ENCODE data around the gene CD2. TPM values are rescaled to one million over a fixed set of nuclear protein-coding genes. Genes with fewer than 3 reads are reported as not detected.

Gene CD2
- total and polyA plus RNA-seq, 7 experiments from 2014 or later = 105 to 307 (median 186) TPM

DNA sequence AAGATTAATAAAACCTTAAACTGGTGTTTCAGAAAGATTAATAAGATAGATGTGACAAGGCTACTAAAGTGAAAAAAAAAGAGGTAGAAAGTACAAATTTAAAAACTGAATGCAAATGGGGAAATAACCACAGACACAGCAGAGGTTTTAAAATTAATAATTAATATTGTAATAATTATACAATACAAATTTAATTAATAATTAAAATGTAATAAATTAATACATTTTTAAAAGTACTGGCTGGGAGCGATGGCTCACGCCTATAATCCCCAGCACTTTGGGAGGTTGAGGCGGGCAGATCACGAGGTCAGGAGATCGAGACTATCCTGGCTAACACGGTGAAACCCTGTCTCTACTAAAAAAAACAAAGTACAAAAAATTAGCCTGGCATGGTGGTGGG is 26.8 kb downstream of the CD2 start:
- peaks cover 12 to 35% (median 22%) of the 10 kb centered on the region in 7 donors for H3K4me1 Mint-ChIP-seq
- H3K27me3 Mint-ChIP-seq = no peaks in the 10 kb centered on the region
- no peak overlapping the region for H3K27ac Mint-ChIP-seq
- H3K27ac ChIP-seq (ENCODE audit: low read depth, low read length) = no peak overlapping the region
- H3K36me3 ChIP-seq (ENCODE audit: control insufficient read depth in 2 of 3, insufficient read depth in 3 of 3, low read length in 3 of 3) = no peaks in the 10 kb centered on the region
- intact Hi-C loops (cut with micrococcal nuclease) = no loop called here
- H3K9me3 ChIP-seq (ENCODE audit: control insufficient read depth in 2 of 3, low read length in 3 of 3) = peaks cover 0 to 3% (median 0%) of the 10 kb centered on the region in 3 experiments
- H3K4me3 Mint-ChIP-seq = no peak overlapping the region
- H3K4me1 ChIP-seq (ENCODE audit: control insufficient read depth in 2 of 2, insufficient read depth in 2 of 2, low read length in 2 of 2) = peaks cover 0 to 7% of the 10 kb centered on the region in 2 donors
- POLR2A ChIA-PET = no interaction called here
- no peaks in the 10 kb centered on the region for H3K27me3 ChIP-seq (ENCODE audit: control insufficient read depth in 2 of 2, insufficient read depth in 2 of 2, low read length in 2 of 2)
- peaks cover 0 to 20% (median 4%) of the 10 kb centered on the region in 5 donors for H3K36me3 Mint-ChIP-seq
- peaks cover 3 to 10% (median 5%) of the 10 kb centered on the region in 11 donors for H3K9me3 Mint-ChIP-seq
- H3K4me3 ChIP-seq (ENCODE audit: low read length) = no peak overlapping the region
- DNase-seq (no peak), ATAC-seq (no peak)
- CTCF ChIA-PET = interaction anchor here (1.0 kb wide), 1 partner anchor 10 kb away, joined by 5 read pairs; no protein-coding TSS in a partner anchor

DNA sequence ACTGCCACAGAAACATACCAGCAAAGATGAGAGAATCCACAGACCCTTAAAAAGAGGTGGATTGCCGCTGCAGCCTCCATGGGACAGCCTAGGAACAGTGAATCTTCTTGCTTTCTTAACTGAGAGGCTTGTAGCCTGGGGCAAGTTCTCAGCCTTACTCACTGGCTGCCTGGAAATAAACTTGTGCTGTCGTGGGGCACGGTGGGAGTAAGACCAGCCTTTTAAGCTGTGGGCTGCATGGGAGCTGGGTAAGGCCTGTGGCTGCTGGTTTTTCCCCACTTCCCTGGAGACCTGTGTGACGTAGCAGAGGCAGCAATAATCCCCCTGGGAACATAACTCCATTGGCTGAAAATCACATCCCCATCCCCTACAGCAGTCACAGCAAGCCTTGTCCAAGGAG is 30.8 kb downstream of the CD2 start:
- H3K4me1 ChIP-seq (ENCODE audit: control insufficient read depth in 2 of 2, insufficient read depth in 2 of 2, low read length in 2 of 2) = no peaks in the 10 kb centered on the region
- CTCF ChIA-PET = interaction anchor here (1.2 kb wide), 1 partner anchor 269 kb away, joined by 3 read pairs; no protein-coding TSS in a partner anchor
- intact Hi-C loops (cut with micrococcal nuclease) = no loop called here
- Mint-ChIP-seq H3K4me1 (peaks cover 7 to 23% (median 20%) of the 10 kb centered on the region in 7 donors), H3K27ac (no peak overlapping the region), H3K4me3 (no peak overlapping the region), H3K36me3 (peaks cover 0 to 33% (median 5%) of the 10 kb centered on the region in 5 donors), H3K9me3 (peaks cover 4 to 24% (median 15%) of the 10 kb centered on the region in 11 donors), H3K27me3 (no peaks in the 10 kb centered on the region)
- ATAC-seq (no peak), DNase-seq (no peak)
- H3K27ac ChIP-seq (ENCODE audit: low read depth, low read length) = no peak overlapping the region
- no peaks in the 10 kb centered on the region for H3K27me3 ChIP-seq (ENCODE audit: control insufficient read depth in 2 of 2, insufficient read depth in 2 of 2, low read length in 2 of 2)
- peaks cover 0 to 3% (median 0%) of the 10 kb centered on the region in 3 experiments for H3K9me3 ChIP-seq (ENCODE audit: control insufficient read depth in 2 of 3, low read length in 3 of 3)
- POLR2A ChIA-PET = interaction anchor here (0.6 to 1.7 kb wide), 4 partner anchors 8 to 17 kb away, joined by 3 to 7 read pairs (median 5); no protein-coding TSS in a partner anchor
- no peaks in the 10 kb centered on the region for H3K36me3 ChIP-seq (ENCODE audit: control insufficient read depth in 2 of 3, insufficient read depth in 3 of 3, low read length in 3 of 3)
- H3K4me3 ChIP-seq (ENCODE audit: low read length) = no peak overlapping the region

GRCh38 chr1:116786049-116786448 is 31.8 kb downstream of the CD2 start:
- DNase-seq (no peak), ATAC-seq (no peak)
- H3K27me3 Mint-ChIP-seq = no peaks in the 10 kb centered on the region
- H3K4me1 Mint-ChIP-seq = peaks cover 15 to 33% (median 21%) of the 10 kb centered on the region in 7 donors
- H3K9me3 ChIP-seq (ENCODE audit: control insufficient read depth in 2 of 3, low read length in 3 of 3) = peaks cover 0 to 3% (median 0%) of the 10 kb centered on the region in 3 experiments
- H3K4me1 ChIP-seq (ENCODE audit: control insufficient read depth in 2 of 2, insufficient read depth in 2 of 2, low read length in 2 of 2) = no peaks in the 10 kb centered on the region
- peaks cover 4 to 24% (median 15%) of the 10 kb centered on the region in 11 donors for H3K9me3 Mint-ChIP-seq
- ChIA-PET POLR2A (interaction anchor here (0.7 to 1.5 kb wide), 7 partner anchors 11 to 35 kb away, joined by 3 to 7 read pairs (median 3); no protein-coding TSS in a partner anchor), CTCF (interaction anchor here (0.6 to 1.2 kb wide), 3 partner anchors 14 to 1058 kb away, joined by 3 to 4 read pairs (median 3); no protein-coding TSS in a partner anchor)
- H3K4me3 ChIP-seq (ENCODE audit: low read length) = no peak overlapping the region
- peaks cover 0 to 31% (median 5%) of the 10 kb centered on the region in 5 donors for H3K36me3 Mint-ChIP-seq
- intact Hi-C loops (cut with micrococcal nuclease) = no loop called here
- no peaks in the 10 kb centered on the region for H3K27me3 ChIP-seq (ENCODE audit: control insufficient read depth in 2 of 2, insufficient read depth in 2 of 2, low read length in 2 of 2)
- no peak overlapping the region for H3K27ac Mint-ChIP-seq
- H3K4me3 Mint-ChIP-seq = no peak overlapping the region
- no peaks in the 10 kb centered on the region for H3K36me3 ChIP-seq (ENCODE audit: control insufficient read depth in 2 of 3, insufficient read depth in 3 of 3, low read length in 3 of 3)
- H3K27ac ChIP-seq (ENCODE audit: low read depth, low read length) = no peak overlapping the region

GRCh38 chr1:116791727-116792126 is 37.5 kb downstream of the CD2 start:
- H3K4me3 ChIP-seq (ENCODE audit: low read length) = no peak overlapping the region

GRCh38 chr1:116793357-116793935 is 39.2 kb downstream of the CD2 start:
- H3K27ac ChIP-seq (ENCODE audit: low read depth, low read length) = no peak overlapping the region
- no peak for ATAC-seq
- Mint-ChIP-seq H3K4me1 (peaks cover 40 to 66% (median 56%) of the 10 kb centered on the region in 7 donors), H3K9me3 (peaks cover 0 to 9% (median 0%) of the 10 kb centered on the region in 11 donors), H3K27ac (peak overlapping the region in 2 of 9 donors; percentile 11 to 26), H3K36me3 (peaks cover 0 to 13% (median 0%) of the 10 kb centered on the region in 5 donors), H3K27me3 (no peaks in the 10 kb centered on the region), H3K4me3 (no peak overlapping the region)
- H3K9me3 ChIP-seq (ENCODE audit: control insufficient read depth in 2 of 3, low read length in 3 of 3) = no peaks in the 10 kb centered on the region
- peaks cover 16 to 21% of the 10 kb centered on the region in 2 donors for H3K4me1 ChIP-seq (ENCODE audit: control insufficient read depth in 2 of 2, insufficient read depth in 2 of 2, low read length in 2 of 2)
- no peak overlapping the region for H3K4me3 ChIP-seq (ENCODE audit: low read length)
- no peaks in the 10 kb centered on the region for H3K36me3 ChIP-seq (ENCODE audit: control insufficient read depth in 2 of 3, insufficient read depth in 3 of 3, low read length in 3 of 3)
- intact Hi-C loops (cut with micrococcal nuclease) = no loop called here
- ChIA-PET POLR2A (interaction anchor here (0.6 to 1.7 kb wide), 6 partner anchors 9 to 55 kb away, joined by 3 to 4 read pairs (median 3); no protein-coding TSS in a partner anchor), CTCF (interaction anchor here (0.7 kb wide), 1 partner anchor 29 kb away, joined by 3 read pairs; no protein-coding TSS in a partner anchor)
- H3K27me3 ChIP-seq (ENCODE audit: control insufficient read depth in 2 of 2, insufficient read depth in 2 of 2, low read length in 2 of 2) = no peaks in the 10 kb centered on the region
- DNase-seq = no peak

More at GRCh38 chr1:116791727-116792126, 37.5 kb downstream of the CD2 start:
- Histone ChIP-seq H3K4me1 (ENCODE audit: control insufficient read depth in 2 of 2, insufficient read depth in 2 of 2, low read length in 2 of 2) (peaks cover 6 to 7% of the 10 kb centered on the region in 2 donors), H3K27ac (ENCODE audit: low read depth, low read length) (no peak overlapping the region), H3K36me3 (ENCODE audit: control insufficient read depth in 2 of 3, insufficient read depth in 3 of 3, low read length in 3 of 3) (no peaks in the 10 kb centered on the region), H3K9me3 (ENCODE audit: control insufficient read depth in 2 of 3, low read length in 3 of 3) (no peaks in the 10 kb centered on the region), H3K27me3 (ENCODE audit: control insufficient read depth in 2 of 2, insufficient read depth in 2 of 2, low read length in 2 of 2) (no peaks in the 10 kb centered on the region)
- CTCF ChIA-PET = interaction anchor here (1.3 kb wide), 1 partner anchor 11 kb away, joined by 5 read pairs; no protein-coding TSS in a partner anchor
- Mint-ChIP-seq H3K36me3 (peaks cover 0 to 16% (median 0%) of the 10 kb centered on the region in 5 donors), H3K9me3 (peaks cover 0 to 16% (median 3%) of the 10 kb centered on the region in 11 donors), H3K27ac (peak overlapping the region in 2 of 9 donors; percentile 30 to 59), H3K27me3 (no peaks in the 10 kb centered on the region), H3K4me1 (peaks cover 29 to 58% (median 49%) of the 10 kb centered on the region in 7 donors), H3K4me3 (no peak overlapping the region)
- ATAC-seq (no peak), DNase-seq (no peak)
- intact Hi-C loops (cut with micrococcal nuclease) = loop anchor here (2.0 kb wide), 2 partner anchors 13 to 19 kb away; no protein-coding TSS in a partner anchor
- POLR2A ChIA-PET = interaction anchor here (0.6 to 2.2 kb wide), 5 partner anchors 22 to 606 kb away, joined by 3 to 8 read pairs (median 4); no protein-coding TSS in a partner anchor

- no peaks in the 10 kb centered on the region for H3K27me3 ChIP-seq (ENCODE audit: control insufficient read depth in 2 of 2, insufficient read depth in 2 of 2, low read length in 2 of 2)
- H3K4me1 ChIP-seq (ENCODE audit: control insufficient read depth in 2 of 2, insufficient read depth in 2 of 2, low read length in 2 of 2) = peaks cover 23 to 24% of the 10 kb centered on the region in 2 donors
- Mint-ChIP-seq H3K4me3 (no peak overlapping the region), H3K27ac (peak overlapping the region in 3 of 9 donors; percentile 26 to 36 (median 26)), H3K4me1 (peaks cover 41 to 66% (median 57%) of the 10 kb centered on the region in 7 donors), H3K27me3 (no peaks in the 10 kb centered on the region), H3K36me3 (peaks cover 0 to 11% (median 0%) of the 10 kb centered on the region in 5 donors), H3K9me3 (peaks cover 0 to 9% (median 0%) of the 10 kb centered on the region in 11 donors)
- no peaks in the 10 kb centered on the region for H3K36me3 ChIP-seq (ENCODE audit: control insufficient read depth in 2 of 3, insufficient read depth in 3 of 3, low read length in 3 of 3)
- CTCF ChIA-PET = no interaction called here
- no peak overlapping the region for H3K27ac ChIP-seq (ENCODE audit: low read depth, low read length)
- intact Hi-C loops (cut with micrococcal nuclease) = no loop called here
- DNase-seq (no peak), ATAC-seq (no peak)
- no peaks in the 10 kb centered on the region for H3K9me3 ChIP-seq (ENCODE audit: control insufficient read depth in 2 of 3, low read length in 3 of 3)
- POLR2A ChIA-PET = interaction anchor here (0.6 to 1.7 kb wide), 6 partner anchors 16 to 74 kb away, joined by 3 to 4 read pairs (median 3); no protein-coding TSS in a partner anchor
- no peak overlapping the region for H3K4me3 ChIP-seq (ENCODE audit: low read length)
Measured at GRCh38 chr1:116794371-116794770, 40.1 kb downstream of the CD2 start.

Measured in naive thymus-derived CD4-positive, alpha-beta T cell (primary cell).